Stimulated activated CD8-positive, alpha-beta memory T cell treated with anti-CD3 and anti-CD28 coated beads, Interleukin-7, amount 100 ng/mL, for 24 hours (primary cell): ENCODE results near the gene BRCA2.

Experiments
- DNase-seq: peaks from one replicate; pipeline ENCODE4 v3.0.0-alpha.2; 2020; ENCODE audit warnings: low read depth

The BRCA2 gene, protein sequence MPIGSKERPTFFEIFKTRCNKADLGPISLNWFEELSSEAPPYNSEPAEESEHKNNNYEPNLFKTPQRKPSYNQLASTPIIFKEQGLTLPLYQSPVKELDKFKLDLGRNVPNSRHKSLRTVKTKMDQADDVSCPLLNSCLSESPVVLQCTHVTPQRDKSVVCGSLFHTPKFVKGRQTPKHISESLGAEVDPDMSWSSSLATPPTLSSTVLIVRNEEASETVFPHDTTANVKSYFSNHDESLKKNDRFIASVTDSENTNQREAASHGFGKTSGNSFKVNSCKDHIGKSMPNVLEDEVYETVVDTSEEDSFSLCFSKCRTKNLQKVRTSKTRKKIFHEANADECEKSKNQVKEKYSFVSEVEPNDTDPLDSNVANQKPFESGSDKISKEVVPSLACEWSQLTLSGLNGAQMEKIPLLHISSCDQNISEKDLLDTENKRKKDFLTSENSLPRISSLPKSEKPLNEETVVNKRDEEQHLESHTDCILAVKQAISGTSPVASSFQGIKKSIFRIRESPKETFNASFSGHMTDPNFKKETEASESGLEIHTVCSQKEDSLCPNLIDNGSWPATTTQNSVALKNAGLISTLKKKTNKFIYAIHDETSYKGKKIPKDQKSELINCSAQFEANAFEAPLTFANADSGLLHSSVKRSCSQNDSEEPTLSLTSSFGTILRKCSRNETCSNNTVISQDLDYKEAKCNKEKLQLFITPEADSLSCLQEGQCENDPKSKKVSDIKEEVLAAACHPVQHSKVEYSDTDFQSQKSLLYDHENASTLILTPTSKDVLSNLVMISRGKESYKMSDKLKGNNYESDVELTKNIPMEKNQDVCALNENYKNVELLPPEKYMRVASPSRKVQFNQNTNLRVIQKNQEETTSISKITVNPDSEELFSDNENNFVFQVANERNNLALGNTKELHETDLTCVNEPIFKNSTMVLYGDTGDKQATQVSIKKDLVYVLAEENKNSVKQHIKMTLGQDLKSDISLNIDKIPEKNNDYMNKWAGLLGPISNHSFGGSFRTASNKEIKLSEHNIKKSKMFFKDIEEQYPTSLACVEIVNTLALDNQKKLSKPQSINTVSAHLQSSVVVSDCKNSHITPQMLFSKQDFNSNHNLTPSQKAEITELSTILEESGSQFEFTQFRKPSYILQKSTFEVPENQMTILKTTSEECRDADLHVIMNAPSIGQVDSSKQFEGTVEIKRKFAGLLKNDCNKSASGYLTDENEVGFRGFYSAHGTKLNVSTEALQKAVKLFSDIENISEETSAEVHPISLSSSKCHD (N-terminal part only)

DNA sequence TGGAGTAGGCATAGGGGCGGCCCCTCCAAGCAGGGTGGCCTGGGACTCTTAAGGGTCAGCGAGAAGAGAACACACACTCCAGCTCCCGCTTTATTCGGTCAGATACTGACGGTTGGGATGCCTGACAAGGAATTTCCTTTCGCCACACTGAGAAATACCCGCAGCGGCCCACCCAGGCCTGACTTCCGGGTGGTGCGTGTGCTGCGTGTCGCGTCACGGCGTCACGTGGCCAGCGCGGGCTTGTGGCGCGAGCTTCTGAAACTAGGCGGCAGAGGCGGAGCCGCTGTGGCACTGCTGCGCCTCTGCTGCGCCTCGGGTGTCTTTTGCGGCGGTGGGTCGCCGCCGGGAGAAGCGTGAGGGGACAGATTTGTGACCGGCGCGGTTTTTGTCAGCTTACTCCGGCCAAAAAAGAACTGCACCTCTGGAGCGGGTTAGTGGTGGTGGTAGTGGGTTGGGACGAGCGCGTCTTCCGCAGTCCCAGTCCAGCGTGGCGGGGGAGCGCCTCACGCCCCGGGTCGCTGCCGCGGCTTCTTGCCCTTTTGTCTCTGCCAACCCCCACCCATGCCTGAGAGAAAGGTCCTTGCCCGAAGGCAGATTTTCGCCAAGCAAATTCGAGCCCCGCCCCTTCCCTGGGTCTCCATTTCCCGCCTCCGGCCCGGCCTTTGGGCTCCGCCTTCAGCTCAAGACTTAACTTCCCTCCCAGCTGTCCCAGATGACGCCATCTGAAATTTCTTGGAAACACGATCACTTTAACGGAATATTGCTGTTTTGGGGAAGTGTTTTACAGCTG, at the start of gene BRCA2, which contains the start of gene ZAR1L:
Gene BRCA2, plus strand, starts transcription at position 271 of the 790 bp plus-strand sequence. CDS start 953 bp downstream, outside the sequence.
Gene ZAR1L, minus strand, starts transcription at position 126 of the 790 bp plus-strand sequence. CDS start 3,438 bp downstream, outside the sequence.
- DNase-seq = peak; percentile 75

DNA sequence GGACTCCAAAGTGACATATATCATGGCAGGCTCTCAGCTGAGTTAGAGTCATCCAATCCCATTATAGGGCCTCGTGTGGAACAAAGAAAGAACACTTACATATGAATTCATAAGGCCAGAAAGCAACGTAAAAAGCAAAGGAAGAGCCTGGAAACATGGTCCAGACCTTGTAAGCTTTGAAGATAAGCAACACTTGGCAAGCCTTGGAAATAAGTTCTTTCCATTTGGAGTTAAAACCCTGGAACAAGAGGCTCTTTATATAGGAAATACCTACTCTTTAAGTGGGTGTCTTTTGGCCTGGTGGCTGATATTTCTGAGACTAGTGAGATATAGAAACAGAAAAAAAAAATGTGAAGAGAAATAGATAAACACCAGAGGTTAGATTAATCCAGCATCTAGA, 49.6 kb upstream of the BRCA2 start:
- no peak for DNase-seq

DNA sequence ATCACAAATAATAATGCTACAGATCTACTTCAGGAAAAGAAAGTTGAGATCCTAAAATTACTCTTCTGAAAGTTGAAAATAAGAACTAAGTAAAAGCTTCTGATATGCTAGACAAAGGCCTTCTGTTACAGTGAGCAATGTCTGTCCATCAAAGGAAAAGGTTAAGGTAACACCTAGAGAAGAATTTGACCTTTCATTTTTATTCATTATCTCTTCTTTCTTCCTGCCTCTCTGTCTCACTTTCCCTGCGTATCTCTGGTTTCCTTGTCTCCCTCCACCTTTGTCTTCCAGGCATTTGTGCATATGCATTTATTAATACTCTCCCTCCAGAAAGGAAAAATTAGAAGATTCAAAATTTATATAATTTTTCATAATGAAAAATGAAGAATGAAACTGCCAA, 49.2 kb upstream of the BRCA2 start:
- DNase-seq = no peak

DNA sequence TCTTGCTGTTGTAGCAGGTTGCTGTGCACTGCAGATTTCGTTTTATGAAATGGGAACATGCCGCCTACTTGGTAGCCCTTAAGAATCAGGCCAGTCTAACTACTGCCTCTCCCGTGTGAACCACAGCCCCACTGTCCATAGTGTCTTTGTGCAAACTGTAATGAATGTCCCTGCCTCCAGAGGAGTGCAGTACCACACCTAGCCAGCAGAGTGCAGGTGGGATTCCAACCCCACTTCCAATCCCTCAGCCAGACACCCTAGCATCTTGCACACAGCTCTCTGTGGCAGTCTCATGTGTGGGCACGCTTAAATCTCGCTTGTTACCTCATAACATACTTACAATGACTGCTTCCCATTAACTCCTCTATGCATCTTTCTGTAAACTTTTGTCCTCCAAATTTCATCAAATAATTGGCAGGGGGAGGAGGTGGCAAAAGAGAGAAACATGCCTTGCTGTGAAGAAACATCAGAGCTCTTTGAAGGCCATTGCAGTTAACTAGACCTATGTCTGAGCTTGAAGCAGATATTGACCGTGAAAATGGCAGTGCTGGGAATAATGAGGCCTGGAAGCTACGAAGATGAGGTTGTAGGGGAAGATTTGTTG, 47.4 kb upstream of the BRCA2 start:
- peak; percentile 13 for DNase-seq

DNA sequence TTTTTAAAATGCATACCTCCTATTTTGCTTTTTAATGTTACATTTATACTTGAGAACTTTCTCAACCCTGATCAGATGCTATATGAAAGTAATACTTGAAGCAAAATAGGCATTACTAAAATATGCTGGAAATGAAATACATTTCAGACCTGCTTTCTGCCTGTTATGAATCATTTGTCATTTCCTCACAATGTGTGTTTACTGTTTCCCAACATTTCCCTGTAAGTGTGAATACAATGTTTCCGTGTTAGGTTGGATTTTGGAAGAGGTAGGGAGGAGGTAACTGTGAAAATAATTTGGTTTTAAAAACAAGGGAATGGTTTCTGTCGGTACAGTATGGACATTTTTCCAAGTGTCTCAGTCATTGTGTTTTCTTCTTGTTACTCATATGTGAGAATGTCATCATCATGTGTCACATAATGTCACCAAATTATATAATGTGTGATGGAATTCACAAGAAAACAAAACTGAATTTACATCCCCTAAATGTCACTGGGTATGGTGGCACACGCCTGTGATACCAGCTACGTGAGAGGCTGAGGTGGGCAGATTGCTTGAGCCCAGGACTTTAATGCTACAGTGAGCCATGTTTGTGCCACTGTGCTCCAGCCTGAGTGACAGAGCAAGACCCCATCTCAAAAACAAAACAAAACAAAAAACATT, 43.2 kb upstream of the BRCA2 start:
- DNase-seq = no peak

DNA sequence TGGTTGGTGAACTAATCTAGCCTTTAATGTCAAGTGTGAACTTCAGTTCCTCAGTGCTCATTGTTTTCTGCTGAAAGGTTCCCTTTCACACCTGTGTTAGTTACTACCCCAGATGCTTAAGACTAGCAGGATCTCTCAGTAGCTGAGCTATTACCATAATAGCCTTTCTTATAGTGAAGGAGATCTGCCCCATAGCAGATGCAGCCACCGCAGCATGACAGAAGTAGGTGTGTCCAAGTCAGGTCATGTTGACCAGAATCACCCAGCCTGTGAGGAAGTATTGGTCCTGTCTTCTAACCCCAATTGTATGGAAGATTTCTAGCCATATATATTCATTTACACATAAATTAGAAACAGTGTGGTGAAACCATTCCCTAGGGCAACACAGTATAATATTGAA, 37.5 kb upstream of the BRCA2 start:
- no peak for DNase-seq

DNA sequence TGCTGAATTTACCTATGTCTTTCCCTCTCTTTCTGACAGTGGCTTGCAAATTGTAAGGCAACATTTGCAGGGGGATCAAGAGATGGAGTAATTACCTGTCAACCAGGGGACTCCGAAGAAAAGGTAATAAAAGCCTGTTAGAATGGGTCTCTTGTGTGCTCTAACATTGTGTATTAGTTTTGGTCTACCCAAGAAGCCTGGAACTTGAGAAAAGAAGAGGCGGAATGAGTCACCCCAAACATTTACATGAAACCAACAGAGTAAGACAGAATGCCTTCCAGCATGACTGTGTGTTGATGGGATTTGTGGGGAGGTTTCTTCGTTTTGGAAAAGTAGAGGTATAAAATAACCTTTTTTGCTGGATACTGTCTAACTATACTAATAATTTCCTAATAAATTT, 36.9 kb upstream of the BRCA2 start:
- DNase-seq = no peak

DNA sequence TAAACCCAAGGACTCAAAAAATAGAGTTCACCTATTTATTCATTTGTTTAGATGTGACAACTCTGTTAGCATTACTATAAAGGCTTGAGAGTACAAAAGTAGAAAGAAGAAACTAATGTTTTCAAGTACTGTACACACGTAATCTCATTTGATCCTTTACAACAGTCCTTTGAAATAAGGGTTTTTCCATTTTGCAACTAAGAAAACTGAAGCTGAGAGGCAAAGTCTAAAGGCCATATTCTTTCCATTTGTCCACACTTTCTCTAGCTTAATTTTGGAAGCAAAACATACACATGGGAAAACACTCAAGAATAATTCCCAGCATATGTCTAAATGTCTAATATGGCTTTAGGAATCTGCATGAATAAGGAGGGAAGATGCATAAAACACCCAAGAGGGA, 34.2 kb upstream of the BRCA2 start:
- DNase-seq = no peak

DNA sequence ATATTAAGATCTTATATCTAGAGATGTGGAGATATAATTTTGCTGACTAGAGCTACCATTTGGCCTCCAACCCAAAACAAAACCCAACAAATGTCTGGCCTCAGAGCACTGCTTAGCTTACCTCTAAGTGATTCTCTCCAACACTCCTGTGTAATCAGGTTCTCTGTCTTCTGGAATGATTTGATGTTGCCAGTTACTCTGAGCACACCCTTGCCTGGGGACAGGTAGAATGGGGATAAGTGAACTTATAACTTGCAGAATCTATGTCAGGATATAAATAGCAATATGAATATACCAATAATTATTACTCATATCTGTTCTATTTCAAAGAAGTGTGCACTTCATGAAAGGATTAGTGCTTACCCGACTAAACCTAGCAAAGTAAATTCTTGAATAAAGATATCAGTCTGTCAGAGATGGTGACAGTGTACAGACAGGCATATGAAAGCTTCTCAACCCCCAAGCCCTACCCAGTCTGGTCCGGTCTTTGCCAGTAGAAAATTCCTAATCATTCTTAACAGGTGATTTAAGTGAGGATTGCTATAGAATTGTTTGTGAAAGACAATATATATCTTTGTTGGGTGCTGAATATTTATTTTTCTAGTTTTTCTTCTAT, 33.1 kb upstream of the BRCA2 start:
- no peak for DNase-seq

DNA sequence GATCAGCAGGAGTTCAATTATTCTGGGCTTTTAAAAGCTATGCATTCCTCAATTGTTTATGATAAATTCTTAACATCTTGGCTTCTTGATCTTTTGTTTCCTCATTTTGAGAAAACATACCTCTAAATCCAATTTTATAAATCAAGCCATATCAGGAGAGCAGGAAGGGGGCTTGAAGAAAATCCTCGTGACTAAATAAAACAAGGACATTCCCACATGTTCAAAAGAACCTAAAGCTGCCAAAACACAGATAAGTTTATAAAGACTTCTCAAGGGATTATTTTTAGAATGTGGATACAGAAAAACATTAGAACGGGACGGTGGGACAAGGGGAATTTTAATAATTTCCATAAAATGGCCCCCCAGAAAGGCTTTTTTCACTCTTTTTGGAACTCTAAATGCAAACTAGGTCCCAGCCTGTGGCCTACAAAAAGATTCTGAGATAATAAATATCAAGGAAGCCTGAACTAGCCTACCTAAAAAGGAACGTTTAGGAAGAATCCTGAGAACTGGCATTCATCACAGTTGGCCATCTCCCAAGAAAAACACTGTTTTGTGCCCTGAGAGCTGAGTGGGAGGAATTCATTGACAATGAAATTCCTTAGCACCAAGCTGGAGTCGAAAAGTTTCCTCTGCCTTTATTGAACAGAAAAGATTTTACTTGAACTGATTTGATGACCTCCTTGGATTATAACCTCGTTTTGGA, 30.2 kb upstream of the BRCA2 start:
- DNase-seq = no peak

DNA sequence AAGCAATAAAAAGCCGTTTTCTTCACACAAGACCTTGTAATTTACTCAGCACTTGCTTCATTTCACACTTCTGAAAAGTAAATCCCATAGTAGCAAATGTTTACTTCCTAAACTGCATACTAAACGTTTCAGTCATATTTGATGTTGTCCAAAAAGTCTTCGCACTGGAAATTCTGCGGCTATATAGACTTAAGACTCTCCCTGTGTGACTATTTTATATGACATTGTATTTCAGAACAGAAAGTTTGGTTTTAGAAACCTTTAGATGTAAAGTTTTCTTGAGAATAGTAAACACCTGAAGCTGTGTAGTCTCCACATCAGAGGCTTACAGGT, 29.7 kb upstream of the BRCA2 start:
- DNase-seq = no peak

DNA sequence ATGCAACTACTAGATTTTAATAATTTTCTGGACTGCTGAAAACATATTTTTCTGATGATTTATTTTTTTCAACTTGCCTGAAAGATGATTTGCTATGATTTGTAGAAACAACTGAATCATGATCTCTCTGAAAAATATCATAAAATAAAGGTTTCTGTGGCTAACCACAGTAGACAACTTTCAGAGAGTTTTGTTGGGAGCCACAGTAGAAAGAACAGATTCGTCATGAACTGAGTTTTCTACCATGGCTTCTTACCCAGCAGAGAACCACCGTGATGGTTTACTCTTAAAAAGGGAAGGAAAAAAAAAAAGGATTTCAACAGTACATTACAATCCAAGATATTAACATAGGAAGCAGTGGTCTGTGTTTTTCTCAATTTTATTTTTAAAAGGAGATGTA, 18.1 kb upstream of the BRCA2 start:
- no peak for DNase-seq

DNA sequence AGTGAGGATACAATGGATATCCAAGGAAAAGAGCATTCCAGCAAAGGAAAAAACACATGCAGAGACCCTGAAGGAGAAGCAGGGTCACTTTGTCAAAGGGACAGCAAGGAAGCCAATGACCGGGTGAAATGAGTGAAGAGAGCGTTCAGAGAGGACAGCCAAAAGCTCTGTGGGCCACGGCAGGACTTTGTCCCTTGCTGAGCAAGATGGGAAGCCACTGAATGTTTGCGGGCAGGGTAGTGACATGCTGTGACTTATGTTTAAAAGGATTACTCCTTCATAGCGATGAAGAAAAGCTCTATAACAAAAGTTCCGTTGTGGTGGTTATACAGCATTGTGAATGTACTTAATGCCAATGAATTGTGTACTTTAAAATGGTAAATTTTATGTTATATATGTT, 16.6 kb upstream of the BRCA2 start:
- DNase-seq = no peak

DNA sequence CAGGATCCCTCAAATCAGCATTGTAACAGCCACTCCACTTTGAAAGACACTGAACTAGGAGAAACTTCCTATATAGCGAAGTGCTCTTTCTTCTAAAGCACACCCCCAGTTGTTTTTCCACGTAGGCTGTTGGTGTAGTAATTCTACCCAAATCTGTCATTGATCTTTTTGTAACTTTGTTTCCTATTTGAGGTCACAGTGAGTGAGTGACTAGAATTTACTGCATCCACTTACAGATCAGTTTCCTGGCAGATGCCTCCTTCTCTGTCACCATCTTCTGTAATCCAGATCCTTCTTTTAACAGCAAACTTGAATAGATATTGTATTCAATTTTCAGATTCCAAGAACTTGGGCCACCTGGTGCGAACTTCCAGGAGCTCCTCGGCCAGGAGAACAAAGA, 15.4 kb upstream of the BRCA2 start:
- DNase-seq = no peak

DNA sequence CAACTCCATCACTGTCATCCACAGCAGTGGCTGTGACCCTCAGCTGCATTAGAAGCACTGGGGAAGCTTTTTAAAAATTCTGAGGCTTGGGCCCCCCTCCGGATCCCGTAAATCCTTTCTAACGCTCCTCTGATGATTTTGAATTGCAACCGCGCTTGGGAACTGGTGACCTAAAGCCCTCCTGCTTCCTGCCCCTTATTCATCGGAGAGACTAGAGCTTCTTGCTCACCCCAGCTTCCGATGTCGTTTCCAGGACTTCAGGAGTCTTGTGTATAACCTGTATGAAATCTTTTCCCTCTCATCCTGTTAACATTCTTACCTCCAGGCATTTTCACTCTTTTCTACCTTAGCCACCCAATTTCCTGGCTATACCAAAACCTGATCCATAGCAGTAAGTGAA, 14.9 kb upstream of the BRCA2 start:
- no peak for DNase-seq

DNA sequence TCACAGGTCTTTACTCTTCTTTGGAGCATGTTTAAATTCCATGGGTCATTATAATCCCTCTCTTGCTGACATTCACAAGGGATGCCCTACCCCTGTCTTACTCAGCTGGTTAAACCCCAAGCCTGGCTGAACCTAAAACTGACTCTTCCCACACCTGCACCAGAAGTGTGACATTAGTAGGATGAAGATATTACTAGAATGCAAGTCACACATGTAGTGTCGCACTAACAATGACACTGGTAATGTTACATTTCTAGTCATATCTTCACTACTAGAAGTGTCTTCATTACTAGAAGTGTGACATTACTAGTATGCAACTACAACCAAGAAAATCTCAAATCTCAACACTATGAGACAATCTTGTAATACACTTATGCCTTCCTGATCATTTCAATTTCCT, 14.4 kb upstream of the BRCA2 start:
- DNase-seq = no peak

DNA sequence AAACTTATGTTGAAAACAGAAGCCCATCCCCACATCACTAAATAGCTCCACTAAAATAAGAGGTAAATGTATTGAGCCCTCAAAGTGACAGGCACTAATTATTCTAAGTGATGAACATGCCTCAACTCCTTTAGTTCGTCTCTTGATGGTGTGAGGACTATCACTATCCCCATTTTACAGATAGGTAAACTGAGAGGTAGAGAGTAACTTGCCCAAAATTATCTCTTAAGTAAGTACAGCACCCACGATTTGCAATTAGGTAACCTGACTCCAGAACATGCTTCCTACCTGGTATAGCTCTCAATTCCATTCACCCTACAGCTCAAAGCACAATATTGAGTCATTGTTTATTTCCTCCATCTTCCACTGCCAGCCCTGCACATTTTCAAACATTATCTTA, 12.8 kb upstream of the BRCA2 start:
- DNase-seq = no peak

DNA sequence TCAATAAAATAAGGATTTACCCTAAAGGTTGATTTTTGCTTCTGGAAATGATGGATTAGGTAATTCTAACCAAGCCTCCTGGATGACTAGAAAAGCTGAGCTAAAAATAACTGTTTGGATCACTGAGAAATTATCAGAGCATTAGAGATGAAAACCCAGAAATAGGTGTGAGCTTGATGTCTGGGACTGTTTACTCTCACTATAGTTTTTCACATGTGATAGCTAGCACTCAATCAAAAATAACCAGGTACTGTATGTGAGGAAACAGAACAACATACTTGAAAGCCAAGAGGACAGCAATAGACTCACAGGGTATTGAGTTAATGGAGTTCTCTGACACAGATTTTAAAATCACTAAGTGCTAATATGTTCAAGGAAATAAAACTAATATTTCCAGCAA, 9.7 kb upstream of the BRCA2 start:
- DNase-seq = no peak

DNA sequence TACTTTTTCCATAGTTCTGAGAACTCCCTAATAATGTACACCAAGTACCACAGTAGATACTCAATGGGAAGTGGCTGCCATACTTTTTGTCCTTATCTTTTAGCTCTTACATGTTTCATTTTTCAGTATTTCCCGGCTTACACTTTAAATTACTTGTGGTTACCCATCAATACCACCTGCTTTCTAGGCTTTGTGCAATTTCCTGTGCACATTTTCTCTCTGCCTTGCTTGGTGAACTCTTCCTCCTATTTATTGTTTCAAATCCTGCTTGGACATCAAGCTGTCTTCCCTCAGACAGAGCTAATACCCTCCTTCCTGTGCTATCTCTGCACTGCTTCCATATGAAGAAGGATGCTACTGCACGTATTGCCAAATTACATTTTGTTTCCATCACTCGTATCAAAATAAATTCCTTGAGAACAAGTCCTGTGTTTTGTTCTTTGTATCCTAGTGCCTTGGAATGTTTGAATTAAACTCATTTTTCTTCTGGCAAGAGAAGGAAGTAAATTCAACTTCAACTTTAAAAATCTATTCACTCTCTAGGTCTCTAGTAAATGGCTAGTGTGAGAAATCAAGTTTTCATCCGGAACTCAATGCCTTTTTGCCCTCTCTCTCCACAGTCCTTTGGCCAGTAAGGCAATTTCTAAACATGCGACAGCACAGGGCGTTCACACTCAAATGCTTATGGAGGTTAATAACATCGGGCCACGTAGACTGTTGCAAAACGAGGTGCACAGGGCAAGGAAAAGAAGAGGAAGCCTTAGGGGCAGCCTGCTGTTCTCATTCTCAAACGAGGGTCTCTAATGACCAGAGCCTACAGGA, 5.8 kb upstream of the BRCA2 start:
- DNase-seq = no peak
